ENCODE results near the gene SRSF3. TPM values are rescaled to one million over a fixed set of nuclear protein-coding genes. Genes with fewer than 3 reads are reported as not detected.

The SRSF3 gene
- total and polyA plus RNA-seq, 9 of the 15 experiments (the other 6 are each of a cell fraction or from before 2014, with no cell fraction given), result 337 to 1,200 (median 518) TPM

DNA sequence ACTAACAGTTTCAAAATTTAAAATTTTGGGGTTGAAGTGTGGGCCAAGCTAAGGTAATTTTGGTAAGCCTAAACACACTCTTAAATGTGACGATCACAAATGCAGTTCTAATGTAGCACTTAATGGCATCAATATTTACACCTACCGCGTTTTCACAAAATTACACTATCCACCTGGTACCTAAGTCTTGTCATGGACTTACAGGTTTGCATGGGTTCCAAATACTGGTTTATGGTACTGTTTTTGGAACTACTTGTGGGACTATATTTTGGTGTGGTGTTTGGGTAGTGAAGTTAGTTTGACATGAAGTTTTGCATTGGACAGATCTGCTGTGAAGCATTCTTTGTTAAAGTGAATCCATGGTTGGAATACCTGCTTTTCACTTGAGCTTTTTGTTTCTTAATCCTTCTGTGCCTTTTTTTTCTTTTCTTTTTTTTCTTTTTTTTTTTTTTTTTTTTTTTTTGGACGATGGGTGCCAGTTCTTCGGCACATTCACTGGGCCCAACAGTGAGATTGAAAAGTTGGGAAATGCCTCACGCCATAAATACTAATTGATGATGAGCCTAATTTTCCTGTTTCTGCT lies 6.5 kb downstream of the SRSF3 start (continued):
- TF ChIP-seq NCOR1 (IDR thresholded peaks at IDR 0.05) (no peak), TEAD4 (IDR thresholded peaks at IDR 0.05; ENCODE audit: low read length) (no peak), TEAD4 (CRISPR knock-in tag; IDR thresholded peaks at IDR 0.05; ENCODE audit: borderline replicate concordance) (no peak), ZNF133 (CRISPR knock-in tag; IDR thresholded peaks at IDR 0.05) (no peak), POLR2AphosphoS2 (IDR thresholded peaks at IDR 0.05; ENCODE audit: low read length) (no peak; the same call in 1 of the 2 replicates), NBN (IDR thresholded peaks at IDR 0.05; ENCODE audit: low read depth) (no peak), E2F6 (IDR thresholded peaks at IDR 0.05; ENCODE audit: borderline replicate concordance in 1 of 2, extremely low read depth in 1 of 2, insufficient read depth in 1 of 2, insufficient read length in 1 of 2, low read depth in 1 of 2, low read length in 1 of 2, poor library complexity in 1 of 2, severe bottlenecking in 1 of 2) (no peak), MXI1 (IDR thresholded peaks at IDR 0.05; ENCODE audit: low read depth, low read length) (no peak), HMBOX1 (IDR thresholded peaks at IDR 0.05) (no peak), SPI1 (IDR thresholded peaks at IDR 0.05; ENCODE audit: borderline replicate concordance, low read depth, low read length) (no peak), ZNF41 (CRISPR knock-in tag; conservative IDR thresholded peaks at IDR 0.05) (0 out of 2 replicates have a peak, but pooled peaks have one; percentile 32), ZNF408 (CRISPR knock-in tag; IDR thresholded peaks at IDR 0.05; ENCODE audit: low read depth) (no peak)
- TF ChIP-seq, protein P1, sequence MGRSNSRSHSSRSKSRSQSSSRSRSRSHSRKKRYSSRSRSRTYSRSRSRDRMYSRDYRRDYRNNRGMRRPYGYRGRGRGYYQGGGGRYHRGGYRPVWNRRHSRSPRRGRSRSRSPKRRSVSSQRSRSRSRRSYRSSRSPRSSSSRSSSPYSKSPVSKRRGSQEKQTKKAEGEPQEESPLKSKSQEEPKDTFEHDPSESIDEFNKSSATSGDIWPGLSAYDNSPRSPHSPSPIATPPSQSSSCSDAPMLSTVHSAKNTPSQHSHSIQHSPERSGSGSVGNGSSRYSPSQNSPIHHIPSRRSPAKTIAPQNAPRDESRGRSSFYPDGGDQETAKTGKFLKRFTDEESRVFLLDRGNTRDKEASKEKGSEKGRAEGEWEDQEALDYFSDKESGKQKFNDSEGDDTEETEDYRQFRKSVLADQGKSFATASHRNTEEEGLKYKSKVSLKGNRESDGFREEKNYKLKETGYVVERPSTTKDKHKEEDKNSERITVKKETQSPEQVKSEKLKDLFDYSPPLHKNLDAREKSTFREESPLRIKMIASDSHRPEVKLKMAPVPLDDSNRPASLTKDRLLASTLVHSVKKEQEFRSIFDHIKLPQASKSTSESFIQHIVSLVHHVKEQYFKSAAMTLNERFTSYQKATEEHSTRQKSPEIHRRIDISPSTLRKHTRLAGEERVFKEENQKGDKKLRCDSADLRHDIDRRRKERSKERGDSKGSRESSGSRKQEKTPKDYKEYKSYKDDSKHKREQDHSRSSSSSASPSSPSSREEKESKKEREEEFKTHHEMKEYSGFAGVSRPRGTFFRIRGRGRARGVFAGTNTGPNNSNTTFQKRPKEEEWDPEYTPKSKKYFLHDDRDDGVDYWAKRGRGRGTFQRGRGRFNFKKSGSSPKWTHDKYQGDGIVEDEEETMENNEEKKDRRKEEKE (IDR thresholded peaks at IDR 0.05; ENCODE audit: borderline replicate concordance in 1 of 2, control insufficient read depth in 1 of 2, low read depth in 2 of 2, low read length in 1 of 2), result no peak
- TF ChIP-seq, protein P2, sequence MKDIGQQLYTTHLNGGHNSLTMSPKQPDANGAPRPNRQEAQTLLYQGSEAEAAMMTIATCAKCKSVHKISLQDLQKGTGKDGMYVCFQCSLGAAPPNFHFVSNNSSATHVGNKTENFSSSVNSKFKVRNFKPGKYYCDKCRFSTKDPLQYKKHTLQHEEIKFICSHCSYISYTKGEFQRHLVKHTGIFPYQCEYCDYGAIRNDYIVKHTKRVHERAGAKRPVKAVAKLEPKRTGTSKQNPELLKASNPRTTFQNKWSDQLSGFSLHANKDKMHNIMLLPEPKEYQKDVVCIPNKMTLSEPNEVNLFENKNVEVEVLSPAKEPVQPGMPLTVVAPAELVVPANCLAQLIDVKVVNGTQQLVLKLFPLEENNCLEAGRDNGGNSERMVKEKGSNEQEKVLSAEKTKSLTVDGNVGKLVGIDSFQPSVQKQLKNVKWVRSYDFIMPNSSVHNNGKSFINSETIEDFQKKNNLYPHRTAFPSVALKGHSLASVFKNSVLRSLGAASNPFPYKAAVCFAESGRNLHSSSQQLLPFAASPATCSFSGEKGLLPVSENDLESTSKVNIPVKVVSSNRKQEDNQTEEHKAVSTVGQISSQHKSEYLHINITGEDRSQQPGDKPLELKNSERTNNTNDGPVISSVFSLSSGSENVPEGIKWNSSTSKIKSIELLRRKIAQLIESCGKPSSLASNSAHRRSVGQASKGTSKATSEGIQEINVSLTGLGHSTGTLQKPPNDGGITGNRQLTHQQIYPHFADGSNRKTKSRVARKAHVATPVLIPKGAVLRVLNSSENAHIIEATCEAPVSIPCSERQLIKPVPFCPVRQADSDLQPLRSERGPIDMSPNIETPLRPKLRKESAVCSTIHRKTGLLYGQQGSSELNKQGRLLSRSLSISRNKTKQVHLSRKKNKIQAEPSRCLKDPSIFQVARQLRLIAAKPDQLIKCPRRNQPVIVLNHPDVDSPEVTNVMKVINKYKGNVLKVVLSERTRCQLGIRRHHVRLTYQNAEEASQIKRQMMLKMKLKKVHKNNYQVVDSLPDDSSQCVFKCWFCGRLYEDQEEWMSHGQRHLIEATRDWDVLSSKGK (CRISPR knock-in tag; IDR thresholded peaks at IDR 0.05), result no peak
- TF ChIP-seq, protein P3, sequence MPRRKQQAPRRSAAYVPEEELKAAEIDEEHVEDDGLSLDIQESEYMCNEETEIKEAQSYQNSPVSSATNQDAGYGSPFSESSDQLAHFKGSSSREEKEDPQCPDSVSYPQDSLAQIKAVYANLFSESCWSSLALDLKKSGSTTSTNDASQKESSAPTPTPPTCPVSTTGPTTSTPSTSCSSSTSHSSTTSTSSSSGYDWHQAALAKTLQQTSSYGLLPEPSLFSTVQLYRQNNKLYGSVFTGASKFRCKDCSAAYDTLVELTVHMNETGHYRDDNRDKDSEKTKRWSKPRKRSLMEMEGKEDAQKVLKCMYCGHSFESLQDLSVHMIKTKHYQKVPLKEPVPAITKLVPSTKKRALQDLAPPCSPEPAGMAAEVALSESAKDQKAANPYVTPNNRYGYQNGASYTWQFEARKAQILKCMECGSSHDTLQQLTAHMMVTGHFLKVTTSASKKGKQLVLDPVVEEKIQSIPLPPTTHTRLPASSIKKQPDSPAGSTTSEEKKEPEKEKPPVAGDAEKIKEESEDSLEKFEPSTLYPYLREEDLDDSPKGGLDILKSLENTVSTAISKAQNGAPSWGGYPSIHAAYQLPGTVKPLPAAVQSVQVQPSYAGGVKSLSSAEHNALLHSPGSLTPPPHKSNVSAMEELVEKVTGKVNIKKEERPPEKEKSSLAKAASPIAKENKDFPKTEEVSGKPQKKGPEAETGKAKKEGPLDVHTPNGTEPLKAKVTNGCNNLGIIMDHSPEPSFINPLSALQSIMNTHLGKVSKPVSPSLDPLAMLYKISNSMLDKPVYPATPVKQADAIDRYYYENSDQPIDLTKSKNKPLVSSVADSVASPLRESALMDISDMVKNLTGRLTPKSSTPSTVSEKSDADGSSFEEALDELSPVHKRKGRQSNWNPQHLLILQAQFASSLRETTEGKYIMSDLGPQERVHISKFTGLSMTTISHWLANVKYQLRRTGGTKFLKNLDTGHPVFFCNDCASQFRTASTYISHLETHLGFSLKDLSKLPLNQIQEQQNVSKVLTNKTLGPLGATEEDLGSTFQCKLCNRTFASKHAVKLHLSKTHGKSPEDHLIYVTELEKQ (CRISPR knock-in tag; IDR thresholded peaks at IDR 0.05), result no peak
